Measurements from ENCODE around the gene ZNF554. TPM values are rescaled to one million over a fixed set of nuclear protein-coding genes. Genes with fewer than 3 reads are reported as not detected.

The ZNF554 gene
- total and polyA plus RNA-seq, 7 experiments from 2014 or later = 3.6 to 9.2 (median 5.8) TPM

GRCh38 chr19:2782936-2783780, 36.5 kb upstream of the ZNF554 start, which contains the start of gene SGTA:
TSS of gene SGTA (minus strand) at chr19:2783273. CDS start at chr19:2769068, 14,205 bp downstream.
- DNase-seq (peak; percentile 82 to 97 (median 95)), ATAC-seq (peak; percentile 73)
- H3K27ac Mint-ChIP-seq = peak within 1 kb of the TSS; percentile 78 to 97 (median 92)
- peak within 1 kb of the TSS; percentile 83 to 98 (median 88) for H3K4me3 Mint-ChIP-seq
- no peaks in the 10 kb centered on the region for H3K27me3 Mint-ChIP-seq
- H3K4me1 Mint-ChIP-seq = peaks cover 29 to 64% (median 51%) of the 10 kb centered on the region in 7 donors
- no peaks in the 10 kb centered on the region for H3K9me3 ChIP-seq (ENCODE audit: control insufficient read depth in 2 of 3, low read length in 3 of 3)
- H3K27ac ChIP-seq (ENCODE audit: low read depth, low read length) = peak within 1 kb of the TSS; percentile 95
- POLR2A ChIA-PET = interaction anchor here (0.7 to 1.3 kb wide), 5 partner anchors 11 to 76 kb away, joined by 3 to 4 read pairs (median 3); partner anchors contain the start of gene ZNF555
- H3K4me3 ChIP-seq (ENCODE audit: low read length) = peak within 1 kb of the TSS; percentile 90
- intact Hi-C loops (cut with micrococcal nuclease) = loop anchor here (1.0 to 10.0 kb wide), 7 partner anchors 36 to 774 kb away; partner anchors contain the start of genes DOHH (in 1 of the 2), DOT1L (in 1 of the 2), FZR1 (in 1 of the 2) and MFSD12 (in 1 of the 2)
- peaks cover 33 to 35% of the 10 kb centered on the region in 2 donors for H3K4me1 ChIP-seq (ENCODE audit: control insufficient read depth in 2 of 2, insufficient read depth in 2 of 2, low read length in 2 of 2)
- no peaks in the 10 kb centered on the region for H3K9me3 Mint-ChIP-seq
- no peaks in the 10 kb centered on the region for H3K36me3 Mint-ChIP-seq
- CTCF ChIA-PET = interaction anchor here (0.6 to 1.1 kb wide), 3 partner anchors 42 to 887 kb away, joined by 3 to 7 read pairs (median 4); no protein-coding TSS in a partner anchor
- H3K27me3 ChIP-seq (ENCODE audit: control insufficient read depth in 2 of 2, insufficient read depth in 2 of 2, low read length in 2 of 2) = no peaks in the 10 kb centered on the region
- peaks cover 0 to 9% (median 0%) of the 10 kb centered on the region in 3 experiments for H3K36me3 ChIP-seq (ENCODE audit: control insufficient read depth in 2 of 3, insufficient read depth in 3 of 3, low read length in 3 of 3)

- peak overlapping the region; percentile 90 for H3K4me3 ChIP-seq (ENCODE audit: low read length)
- ChIA-PET CTCF (interaction anchor here (1.0 to 1.1 kb wide), 2 partner anchors 43 to 136 kb away, joined by 4 to 7 read pairs; no protein-coding TSS in a partner anchor), POLR2A (interaction anchor here (0.7 to 1.3 kb wide), 4 partner anchors 13 to 75 kb away, joined by 3 to 4 read pairs (median 3); partner anchors contain the start of gene ZNF555)
- Mint-ChIP-seq H3K27me3 (no peaks in the 10 kb centered on the region), H3K4me3 (peak overlapping the region; percentile 83 to 98 (median 88)), H3K9me3 (no peaks in the 10 kb centered on the region), H3K4me1 (peaks cover 29 to 64% (median 52%) of the 10 kb centered on the region in 7 donors), H3K27ac (peak overlapping the region; percentile 78 to 97 (median 92)), H3K36me3 (no peaks in the 10 kb centered on the region)
- ATAC-seq = no peak
- DNase-seq = no peak
- H3K27ac ChIP-seq (ENCODE audit: low read depth, low read length) = peak overlapping the region; percentile 95
- H3K36me3 ChIP-seq (ENCODE audit: control insufficient read depth in 2 of 3, insufficient read depth in 3 of 3, low read length in 3 of 3) = peaks cover 0 to 9% (median 0%) of the 10 kb centered on the region in 3 experiments
- intact Hi-C loops (cut with micrococcal nuclease) = loop anchor here (1.0 to 10.0 kb wide), 10 partner anchors 35 to 774 kb away; partner anchors contain the start of genes SLC39A3 (in 2 of the 2), DOHH (in 1 of the 2), DOT1L (in 1 of the 2) and FZR1 (in 1 of the 2)
- no peaks in the 10 kb centered on the region for H3K27me3 ChIP-seq (ENCODE audit: control insufficient read depth in 2 of 2, insufficient read depth in 2 of 2, low read length in 2 of 2)
- H3K4me1 ChIP-seq (ENCODE audit: control insufficient read depth in 2 of 2, insufficient read depth in 2 of 2, low read length in 2 of 2) = peaks cover 33 to 35% of the 10 kb centered on the region in 2 donors
- H3K9me3 ChIP-seq (ENCODE audit: control insufficient read depth in 2 of 3, low read length in 3 of 3) = no peaks in the 10 kb centered on the region
Observed at GRCh38 chr19:2783781-2784145, 35.9 kb upstream of the ZNF554 start.

- no peaks in the 10 kb centered on the region for H3K9me3 Mint-ChIP-seq
- H3K4me1 Mint-ChIP-seq = peaks cover 23 to 59% (median 49%) of the 10 kb centered on the region in 7 donors
- peak within 1 kb of the TSS; percentile 77 for H3K27ac ChIP-seq (ENCODE audit: low read depth, low read length)
- no peaks in the 10 kb centered on the region for H3K9me3 ChIP-seq (ENCODE audit: control insufficient read depth in 2 of 3, low read length in 3 of 3)
- DNase-seq (peak; percentile 92 to 99 (median 98)), ATAC-seq (peak; percentile 96)
- H3K4me3 ChIP-seq (ENCODE audit: low read length) = peak within 1 kb of the TSS; percentile 81
- peak within 1 kb of the TSS; percentile 32 to 89 (median 80) for H3K27ac Mint-ChIP-seq
- H3K36me3 ChIP-seq (ENCODE audit: control insufficient read depth in 2 of 3, insufficient read depth in 3 of 3, low read length in 3 of 3) = peaks cover 0 to 14% (median 0%) of the 10 kb centered on the region in 3 experiments
- H3K4me1 ChIP-seq (ENCODE audit: control insufficient read depth in 2 of 2, insufficient read depth in 2 of 2, low read length in 2 of 2) = peaks cover 33 to 35% of the 10 kb centered on the region in 2 donors
- peak within 1 kb of the TSS; percentile 79 to 98 (median 88) for H3K4me3 Mint-ChIP-seq
- CTCF ChIA-PET = no interaction called here
- intact Hi-C loops (cut with micrococcal nuclease) = loop anchor here (1.0 to 10.0 kb wide), 15 partner anchors 34 to 1378 kb away; partner anchors contain the start of genes DAZAP1 (in 1 of the 2), DOHH (in 1 of the 2), FZR1 (in 1 of the 2) and GADD45B (in 1 of the 2)
- POLR2A ChIA-PET = interaction anchor here (0.6 to 1.5 kb wide), 5 partner anchors 10 to 516 kb away, joined by 3 to 4 read pairs (median 4); partner anchors contain the start of gene GADD45B
- no peaks in the 10 kb centered on the region for H3K36me3 Mint-ChIP-seq
- no peaks in the 10 kb centered on the region for H3K27me3 Mint-ChIP-seq
- H3K27me3 ChIP-seq (ENCODE audit: control insufficient read depth in 2 of 2, insufficient read depth in 2 of 2, low read length in 2 of 2) = no peaks in the 10 kb centered on the region
Observed at GRCh38 chr19:2785244-2785997, 34.2 kb upstream of the ZNF554 start, which contains the start of gene THOP1. TSS of gene THOP1 (plus strand) at chr19:2785503. CDS start at chr19:2785663, 160 bp downstream.

- ChIA-PET CTCF (interaction anchor here (0.6 kb wide), 1 partner anchor 11 kb away, joined by 3 read pairs; no protein-coding TSS in a partner anchor), POLR2A (no interaction called here)
- intact Hi-C loops (cut with micrococcal nuclease) = loop anchor here (5.0 to 10.0 kb wide), 4 partner anchors 648 to 1380 kb away; partner anchors contain the start of genes DAZAP1 (in 1 of the 2), DOHH (in 1 of the 2), FZR1 (in 1 of the 2) and KLF16 (in 1 of the 2)
- no peaks in the 10 kb centered on the region for H3K9me3 Mint-ChIP-seq
- peaks cover 0 to 28% (median 0%) of the 10 kb centered on the region in 3 experiments for H3K36me3 ChIP-seq (ENCODE audit: control insufficient read depth in 2 of 3, insufficient read depth in 3 of 3, low read length in 3 of 3)
- no peaks in the 10 kb centered on the region for H3K27me3 Mint-ChIP-seq
- no peak overlapping the region for H3K27ac ChIP-seq (ENCODE audit: low read depth, low read length)
- no peaks in the 10 kb centered on the region for H3K9me3 ChIP-seq (ENCODE audit: control insufficient read depth in 2 of 3, low read length in 3 of 3)
- peaks cover 25 to 29% of the 10 kb centered on the region in 2 donors for H3K4me1 ChIP-seq (ENCODE audit: control insufficient read depth in 2 of 2, insufficient read depth in 2 of 2, low read length in 2 of 2)
- H3K27ac Mint-ChIP-seq = peak overlapping the region in 2 of 9 donors; percentile 8 to 17
- DNase-seq (no peak), ATAC-seq (no peak)
- H3K27me3 ChIP-seq (ENCODE audit: control insufficient read depth in 2 of 2, insufficient read depth in 2 of 2, low read length in 2 of 2) = no peaks in the 10 kb centered on the region
- H3K36me3 Mint-ChIP-seq = no peaks in the 10 kb centered on the region
- peaks cover 10 to 42% (median 33%) of the 10 kb centered on the region in 7 donors for H3K4me1 Mint-ChIP-seq
- H3K4me3 ChIP-seq (ENCODE audit: low read length) = no peak overlapping the region
- H3K4me3 Mint-ChIP-seq = peak overlapping the region; percentile 8 to 87 (median 52)
Observed at GRCh38 chr19:2787115-2787514, 32.6 kb upstream of the ZNF554 start.

GRCh38 chr19:2788237-2788636, 31.4 kb upstream of the ZNF554 start:
- H3K9me3 Mint-ChIP-seq = no peaks in the 10 kb centered on the region
- peaks cover 0 to 30% (median 0%) of the 10 kb centered on the region in 3 experiments for H3K36me3 ChIP-seq (ENCODE audit: control insufficient read depth in 2 of 3, insufficient read depth in 3 of 3, low read length in 3 of 3)
- no peaks in the 10 kb centered on the region for H3K27me3 ChIP-seq (ENCODE audit: control insufficient read depth in 2 of 2, insufficient read depth in 2 of 2, low read length in 2 of 2)
- no peaks in the 10 kb centered on the region for H3K27me3 Mint-ChIP-seq
- peaks cover 6 to 37% (median 28%) of the 10 kb centered on the region in 7 donors for H3K4me1 Mint-ChIP-seq
- DNase-seq (no peak), ATAC-seq (no peak)
- H3K27ac ChIP-seq (ENCODE audit: low read depth, low read length) = no peak overlapping the region
- ChIA-PET POLR2A (interaction anchor here (0.7 kb wide), 1 partner anchor 771 kb away, joined by 3 read pairs; no protein-coding TSS in a partner anchor), CTCF (interaction anchor here (0.7 kb wide), 1 partner anchor 314 kb away, joined by 3 read pairs; no protein-coding TSS in a partner anchor)
- H3K9me3 ChIP-seq (ENCODE audit: control insufficient read depth in 2 of 3, low read length in 3 of 3) = no peaks in the 10 kb centered on the region
- no peak overlapping the region for H3K4me3 ChIP-seq (ENCODE audit: low read length)
- intact Hi-C loops (cut with micrococcal nuclease) = loop anchor here (5.0 to 10.0 kb wide), 4 partner anchors 647 to 1381 kb away; partner anchors contain the start of genes DAZAP1 (in 1 of the 2), DOHH (in 1 of the 2), FZR1 (in 1 of the 2) and KLF16 (in 1 of the 2)
- H3K4me1 ChIP-seq (ENCODE audit: control insufficient read depth in 2 of 2, insufficient read depth in 2 of 2, low read length in 2 of 2) = peaks cover 22 to 23% of the 10 kb centered on the region in 2 donors
- peaks cover 0 to 5% (median 0%) of the 10 kb centered on the region in 5 donors for H3K36me3 Mint-ChIP-seq
- H3K27ac Mint-ChIP-seq = peak overlapping the region in 2 of 9 donors; percentile 25
- peak overlapping the region in 7 of 10 donors; percentile 13 to 66 (median 42) for H3K4me3 Mint-ChIP-seq
